Panc1 (cell line): Measurements from ENCODE around the gene VPS11. TPM values are rescaled to one million over a fixed set of nuclear protein-coding genes. Genes with fewer than 3 reads are reported as not detected.

ENCODE experiments used
- ATAC-seq: fragments of 200-7000 bp; cut with Tn5 transposase; 2 replicates; pipeline ENCODE4 v1.9.1; 2020; ENCODE audit warnings: mild to moderate bottlenecking, moderate library complexity
- BruUV-seq: library from RNA; stranded (reverse); fragments of 400-500 nt; replicated peaks from 2 replicates; lab custom pipeline; 2021; lab: Mats Ljungman, UMichigan
- CTCF ChIA-PET: fragments of 300-600 bp; sonication (Branson Sonifier 250); formaldehyde crosslinking; loops from one replicate; lab custom pipeline; 2022; ENCODE audit warnings: antibody characterized with exemption; lab: Charles Lee
- POLR2A ChIA-PET: fragments of 300-600 bp; sonication (Branson Sonifier 250); formaldehyde crosslinking; loops from one replicate; lab custom pipeline; 2022; ENCODE audit warnings: antibody characterized with exemption; lab: Charles Lee
- DNase-seq: peaks from one replicate; pipeline ENCODE4 v3.0.0-alpha.2; 2010; ENCODE audit warnings: low read depth, low spot score
- H3K27ac ChIP-seq: 2 replicates; pipeline ENCODE4 v1.5.1; 2011; ENCODE audit warnings: mild to moderate bottlenecking, low read length, inconsistent platforms
- H3K27me3 ChIP-seq: fragments of 200-500 bp; sonication (Bioruptor generic); 2 replicates; pipeline ENCODE4 v1.6.0; 2014; ENCODE audit warnings: low read length, inconsistent platforms; ENCODE audit not compliant: control insufficient read depth, insufficient read depth
- H3K36me3 ChIP-seq: fragments of 200-500 bp; sonication (Bioruptor generic); 2 replicates; pipeline ENCODE4 v1.5.1; 2014; ENCODE audit warnings: inconsistent platforms, mild to moderate bottlenecking, low read length, moderate library complexity; ENCODE audit not compliant: control insufficient read depth, insufficient read depth
- H3K4me1 ChIP-seq: 2 replicates; pipeline ENCODE4 v1.5.1; 2011; ENCODE audit warnings: inconsistent platforms, mild to moderate bottlenecking, low read length, moderate library complexity; ENCODE audit not compliant: control insufficient read depth, insufficient read depth
- H3K4me3 ChIP-seq, 2 experiments: 2 replicates each; pipeline ENCODE4 v1.5.1; 2011 to 2012; ENCODE audit warnings: low read depth in 2 of 2, low read length in 2 of 2, mild to moderate bottlenecking in 2 of 2, inconsistent platforms in 1 of 2, moderate library complexity in 1 of 2
- H3K9me3 ChIP-seq: fragments of 200-500 bp; sonication (Bioruptor generic); 2 replicates; pipeline ENCODE4 v1.5.1; 2014; ENCODE audit warnings: low read depth, mild to moderate bottlenecking, inconsistent platforms, low read length, moderate library complexity; ENCODE audit not compliant: control insufficient read depth, insufficient read depth
- POLR2AphosphoS5 ChIP-seq: IDR thresholded peaks from 2 replicates; pipeline ENCODE4 v1.6.1; 2012; ENCODE audit warnings: mild to moderate bottlenecking, low read depth, low read length, moderate library complexity
- SIN3A ChIP-seq: IDR thresholded peaks from 2 replicates; pipeline ENCODE4 v1.6.1; 2012; ENCODE audit warnings: low read depth, mild to moderate bottlenecking, low read length, moderate library complexity, borderline replicate concordance; ENCODE audit not compliant: insufficient read depth
- TCF7L2 ChIP-seq: IDR thresholded peaks from 2 replicates; pipeline ENCODE4 v1.6.1; 2011; ENCODE audit warnings: mild to moderate bottlenecking, low read depth, low read length, inconsistent platforms
- in situ Hi-C: cut with HindIII; loops from 2 replicates; pipeline ENCODE4 v1.10.0; 2016; ENCODE audit warnings: low sequenced_read_pairs, low pct_unique_long_range_greater_than_20kb
- intact Hi-C: fragments of 100-400 bp; cut with micrococcal nuclease; formaldehyde crosslinking; loops from one replicate; pipeline ENCODE4 v1.10.0; 2022; ENCODE audit not compliant: unreplicated experiment
- total RNA-seq: library from RNA; stranded (reverse); gene quantifications from one replicate; pipeline ENCODE4 v1.2.1, GENCODE V29; 2021; ENCODE audit not compliant: unreplicated experiment
- TF ChIP-seq, protein P1 (sequence below): fragments of 450-650 bp; IDR thresholded peaks from 2 replicates; pipeline ENCODE4 v1.5.1; 2017; ENCODE audit warnings: mild to moderate bottlenecking
- TF ChIP-seq, protein P2 (sequence below), 2 experiments: IDR thresholded peaks; 2 replicates each; pipeline ENCODE4 v1.6.1; 2011 to 2012; ENCODE audit warnings: low read depth in 2 of 2, control low read depth in 1 of 2, low read length in 1 of 2, mild to moderate bottlenecking in 1 of 2, moderate library complexity in 1 of 2; ENCODE audit not compliant: insufficient read depth in 1 of 2

VPS11 gene
- total RNA-seq, 1 experiment from 2014 or later, result 28.2 TPM

DNA sequence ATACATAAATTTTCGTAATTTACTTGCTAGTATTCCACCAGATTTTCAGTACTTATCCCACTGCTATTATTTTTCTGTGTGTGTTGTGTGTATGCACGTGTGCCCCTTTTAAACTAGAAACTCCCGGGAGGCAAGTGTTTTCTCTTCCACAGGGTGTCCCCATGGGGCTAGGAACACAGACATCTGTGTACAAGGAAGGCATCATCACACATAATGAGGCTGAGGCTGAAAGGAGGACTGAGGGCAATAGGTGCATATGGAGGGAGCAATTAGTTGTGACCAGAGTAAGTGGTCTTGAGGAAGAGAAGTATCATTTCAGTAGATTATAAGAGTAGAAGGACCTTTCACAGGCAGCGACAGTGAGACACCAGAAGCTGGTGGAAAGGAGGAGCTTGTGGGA lies 36.2 kb downstream of the VPS11 start:
- no peak overlapping the region for H3K4me3 ChIP-seq
- TF ChIP-seq, protein P1, sequence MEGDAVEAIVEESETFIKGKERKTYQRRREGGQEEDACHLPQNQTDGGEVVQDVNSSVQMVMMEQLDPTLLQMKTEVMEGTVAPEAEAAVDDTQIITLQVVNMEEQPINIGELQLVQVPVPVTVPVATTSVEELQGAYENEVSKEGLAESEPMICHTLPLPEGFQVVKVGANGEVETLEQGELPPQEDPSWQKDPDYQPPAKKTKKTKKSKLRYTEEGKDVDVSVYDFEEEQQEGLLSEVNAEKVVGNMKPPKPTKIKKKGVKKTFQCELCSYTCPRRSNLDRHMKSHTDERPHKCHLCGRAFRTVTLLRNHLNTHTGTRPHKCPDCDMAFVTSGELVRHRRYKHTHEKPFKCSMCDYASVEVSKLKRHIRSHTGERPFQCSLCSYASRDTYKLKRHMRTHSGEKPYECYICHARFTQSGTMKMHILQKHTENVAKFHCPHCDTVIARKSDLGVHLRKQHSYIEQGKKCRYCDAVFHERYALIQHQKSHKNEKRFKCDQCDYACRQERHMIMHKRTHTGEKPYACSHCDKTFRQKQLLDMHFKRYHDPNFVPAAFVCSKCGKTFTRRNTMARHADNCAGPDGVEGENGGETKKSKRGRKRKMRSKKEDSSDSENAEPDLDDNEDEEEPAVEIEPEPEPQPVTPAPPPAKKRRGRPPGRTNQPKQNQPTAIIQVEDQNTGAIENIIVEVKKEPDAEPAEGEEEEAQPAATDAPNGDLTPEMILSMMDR, result no peak
- TF ChIP-seq POLR2AphosphoS5 (no peak), SIN3A (no peak), TCF7L2 (no peak)
- TF ChIP-seq, protein P2, sequence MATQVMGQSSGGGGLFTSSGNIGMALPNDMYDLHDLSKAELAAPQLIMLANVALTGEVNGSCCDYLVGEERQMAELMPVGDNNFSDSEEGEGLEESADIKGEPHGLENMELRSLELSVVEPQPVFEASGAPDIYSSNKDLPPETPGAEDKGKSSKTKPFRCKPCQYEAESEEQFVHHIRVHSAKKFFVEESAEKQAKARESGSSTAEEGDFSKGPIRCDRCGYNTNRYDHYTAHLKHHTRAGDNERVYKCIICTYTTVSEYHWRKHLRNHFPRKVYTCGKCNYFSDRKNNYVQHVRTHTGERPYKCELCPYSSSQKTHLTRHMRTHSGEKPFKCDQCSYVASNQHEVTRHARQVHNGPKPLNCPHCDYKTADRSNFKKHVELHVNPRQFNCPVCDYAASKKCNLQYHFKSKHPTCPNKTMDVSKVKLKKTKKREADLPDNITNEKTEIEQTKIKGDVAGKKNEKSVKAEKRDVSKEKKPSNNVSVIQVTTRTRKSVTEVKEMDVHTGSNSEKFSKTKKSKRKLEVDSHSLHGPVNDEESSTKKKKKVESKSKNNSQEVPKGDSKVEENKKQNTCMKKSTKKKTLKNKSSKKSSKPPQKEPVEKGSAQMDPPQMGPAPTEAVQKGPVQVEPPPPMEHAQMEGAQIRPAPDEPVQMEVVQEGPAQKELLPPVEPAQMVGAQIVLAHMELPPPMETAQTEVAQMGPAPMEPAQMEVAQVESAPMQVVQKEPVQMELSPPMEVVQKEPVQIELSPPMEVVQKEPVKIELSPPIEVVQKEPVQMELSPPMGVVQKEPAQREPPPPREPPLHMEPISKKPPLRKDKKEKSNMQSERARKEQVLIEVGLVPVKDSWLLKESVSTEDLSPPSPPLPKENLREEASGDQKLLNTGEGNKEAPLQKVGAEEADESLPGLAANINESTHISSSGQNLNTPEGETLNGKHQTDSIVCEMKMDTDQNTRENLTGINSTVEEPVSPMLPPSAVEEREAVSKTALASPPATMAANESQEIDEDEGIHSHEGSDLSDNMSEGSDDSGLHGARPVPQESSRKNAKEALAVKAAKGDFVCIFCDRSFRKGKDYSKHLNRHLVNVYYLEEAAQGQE (IDR thresholded peaks at IDR 0.05; ENCODE audit: insufficient read depth in 1 of 2, low read depth in 2 of 2, low read length in 1 of 2), result no peak
- no peaks in the 10 kb centered on the region for H3K27me3 ChIP-seq
- ChIA-PET POLR2A (no interaction called here), CTCF (interaction anchor here (0.6 kb wide), 1 partner anchor 18 kb away, joined by 5 read pairs; no protein-coding TSS in a partner anchor)
- in situ Hi-C loops, result no loop called here
- peak overlapping the region; percentile 99; the same call in 1 of the 2 replicates for H3K27ac ChIP-seq
- BruUV-seq, result no TSS peak
- H3K36me3 ChIP-seq, result no peaks in the 10 kb centered on the region
- intact Hi-C loops, result loop anchor here (2.0 kb wide), 1 partner anchor 91 kb away; no protein-coding TSS in a partner anchor
- ATAC-seq, result no peak
- H3K4me1 ChIP-seq, result peaks cover 30% of the 10 kb centered on the region
- no peak for DNase-seq
- no peaks in the 10 kb centered on the region for H3K9me3 ChIP-seq

DNA sequence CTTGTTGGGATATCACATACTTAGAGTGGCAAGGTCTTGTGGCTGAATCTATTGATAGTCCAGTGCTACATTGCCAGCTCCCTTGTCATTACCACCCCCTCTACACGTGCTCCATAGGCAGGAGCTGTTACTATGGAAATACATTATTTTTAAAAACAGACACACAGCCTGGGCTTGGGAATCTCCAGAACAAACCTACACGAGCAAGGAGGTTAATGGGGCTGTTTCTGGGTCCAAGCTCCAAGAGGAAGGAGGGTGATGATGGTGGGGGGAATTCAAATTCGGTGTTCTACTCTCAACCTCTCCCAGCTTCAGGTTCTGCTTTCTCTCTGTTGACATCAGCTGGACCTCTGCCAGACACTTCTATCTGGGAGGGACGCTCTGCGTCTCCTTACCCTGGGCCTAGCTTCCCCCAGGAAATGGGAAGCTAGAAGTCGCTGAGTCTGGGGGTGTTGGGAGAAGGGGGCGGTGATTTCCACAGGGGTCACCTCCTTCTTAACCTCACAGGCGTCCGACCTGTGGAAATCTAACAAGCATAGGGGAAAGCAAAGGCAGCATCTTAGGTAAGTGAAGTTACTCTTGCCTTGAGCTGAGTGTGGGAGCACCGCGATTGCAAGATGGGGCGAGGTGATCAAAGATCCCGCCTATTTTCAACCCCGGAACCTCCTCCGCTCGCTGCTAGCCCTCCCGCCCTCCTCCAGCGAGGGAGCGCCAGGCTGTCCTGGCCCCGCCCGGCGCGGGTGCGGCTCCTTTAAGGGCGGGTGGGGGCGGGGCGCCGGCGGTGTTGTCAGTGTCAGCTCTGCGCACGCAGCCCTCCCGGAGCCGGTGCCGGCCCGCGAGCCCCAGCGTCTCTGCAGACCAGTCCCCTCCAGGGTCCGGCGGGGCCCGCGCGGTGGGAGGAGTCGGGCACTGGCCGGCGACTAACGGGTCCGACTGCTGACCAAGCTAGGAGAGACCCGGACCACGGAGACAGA lies 39.2 kb downstream of the VPS11 start, which contains the start of gene C2CD2L:
Gene C2CD2L (plus strand): TSS at position 781 of the 974 bp plus-strand sequence. CDS start 398 bp downstream, outside the sequence.
- intact Hi-C loops, result no loop called here
- ChIA-PET POLR2A (interaction anchor here (0.6 to 1.1 kb wide), 5 partner anchors 15 to 274 kb away, joined by 3 to 13 read pairs (median 3); partner anchors contain the start of genes HINFP and USP2), CTCF (no interaction called here)
- no peaks in the 10 kb centered on the region for H3K27me3 ChIP-seq
- H3K4me1 ChIP-seq, result peaks cover 27% of the 10 kb centered on the region
- DNase-seq (no peak), ATAC-seq (peak; percentile 92)
- no TSS peak for BruUV-seq
- in situ Hi-C loops, result no loop called here
- H3K36me3 ChIP-seq, result no peaks in the 10 kb centered on the region
- no peaks in the 10 kb centered on the region for H3K9me3 ChIP-seq
- H3K4me3 ChIP-seq, result peak within 1 kb of the TSS; percentile 75 to 92
- H3K27ac ChIP-seq, result peak within 1 kb of the TSS; percentile 78
- TF ChIP-seq TCF7L2, result peak; percentile 92
- TF ChIP-seq SIN3A, result peak; percentile 97
- TF ChIP-seq, protein P2 (IDR thresholded peaks at IDR 0.05; ENCODE audit: insufficient read depth in 1 of 2, low read depth in 2 of 2, low read length in 1 of 2), result no peak
